Neural cell (in vitro differentiated cells): Measurements from ENCODE around the gene PLEKHA8. TPM values are rescaled to one million over a fixed set of nuclear protein-coding genes. Genes with fewer than 3 reads are reported as not detected.

Experiments used
- H2AFZ ChIP-seq: fragments of 200-600, 300-800 bp; sonication (generic), shearing (Covaris generic); 2 replicates; pipeline ENCODE4 v1.6.0; 2014; ENCODE audit warnings: low read depth, mild to moderate bottlenecking, antibody characterized with exemption, low read length, moderate library complexity
- H3F3A ChIP-seq: fragments of 200-600 bp; shearing (Covaris generic); 2 replicates; pipeline ENCODE4 v1.6.1; 2016; ENCODE audit warnings: mild to moderate bottlenecking, moderate library complexity, mixed read lengths, antibody characterized with exemption, low read length; ENCODE audit not compliant: insufficient read depth, poor library complexity, severe bottlenecking
- H3K27ac ChIP-seq: fragments of 200-600, 300-800 bp; sonication (generic), shearing (Covaris generic); 2 replicates; pipeline ENCODE4 v1.5.1; 2014; ENCODE audit warnings: mild to moderate bottlenecking, low read length, moderate library complexity
- H3K27me3 ChIP-seq: fragments of 300-800, 200-600 bp; sonication (generic), shearing (Covaris generic); 2 replicates; pipeline ENCODE4 v1.6.0; 2014; ENCODE audit warnings: mild to moderate bottlenecking, low read depth, low read length, moderate library complexity; ENCODE audit not compliant: insufficient read depth
- H3K36me3 ChIP-seq: fragments of 300-800, 200-600 bp; sonication (generic), shearing (Covaris generic); 2 replicates; pipeline ENCODE4 v1.5.1; 2014; ENCODE audit warnings: mild to moderate bottlenecking, antibody characterized with exemption, low read length, moderate library complexity; ENCODE audit not compliant: insufficient read depth
- H3K4me2 ChIP-seq: fragments of 300-800, 200-600 bp; sonication (generic), shearing (Covaris generic); 2 replicates; pipeline ENCODE4 v1.6.0; 2014; ENCODE audit warnings: mild to moderate bottlenecking, low read length
- H3K4me3 ChIP-seq: fragments of 300-800, 200-600 bp; sonication (generic), shearing (Covaris generic); 2 replicates; pipeline ENCODE4 v1.5.1; 2014; ENCODE audit warnings: mild to moderate bottlenecking, low read length, moderate library complexity
- H3K79me2 ChIP-seq: fragments of 200-600 bp; shearing (Covaris generic); replicated peaks from 2 replicates; pipeline ENCODE4 v1.6.0; 2014; ENCODE audit warnings: mild to moderate bottlenecking, low read length, moderate library complexity; ENCODE audit not compliant: insufficient read depth
- H3K9ac ChIP-seq: fragments of 300-800, 200-600 bp; sonication (generic), shearing (Covaris generic); 2 replicates; pipeline ENCODE4 v1.6.1; 2016; ENCODE audit warnings: mild to moderate bottlenecking, low read length, mixed read lengths
- H3K9me2 ChIP-seq: fragments of 200-600 bp; shearing (Covaris generic); 2 replicates; pipeline ENCODE4 v1.6.1; 2016; ENCODE audit warnings: mild to moderate bottlenecking, low read length, mixed read lengths; ENCODE audit not compliant: insufficient read depth
- H3K9me3 ChIP-seq: fragments of 200-600, 300-800 bp; sonication (generic), shearing (Covaris generic); 2 replicates; pipeline ENCODE4 v1.6.1; 2016; ENCODE audit warnings: mild to moderate bottlenecking, mixed run types, low read length, moderate library complexity, mixed read lengths
- H4K20me1 ChIP-seq: fragments of 200-600 bp; shearing (Covaris generic); 2 replicates; pipeline ENCODE4 v1.6.1; 2016; ENCODE audit warnings: mild to moderate bottlenecking, mixed run types; ENCODE audit not compliant: insufficient read depth
- CTCF ChIP-seq: fragments of 450-650 bp; IDR thresholded peaks from 2 replicates; pipeline ENCODE4 v1.5.1; 2014; ENCODE audit warnings: antibody characterized with exemption, mild to moderate bottlenecking, moderate library complexity; ENCODE audit not compliant: poor library complexity, severe bottlenecking
- EP300 ChIP-seq: fragments of 450-650 bp; conservative IDR thresholded peaks from 2 replicates; pipeline ENCODE4 v1.6.1; 2014; ENCODE audit warnings: antibody characterized with exemption, mild to moderate bottlenecking, moderate library complexity; ENCODE audit not compliant: poor library complexity, severe bottlenecking
- EZH2 ChIP-seq: fragments of 200-600, 300-800 bp; shearing (Covaris generic), sonication (generic); IDR thresholded peaks from 2 replicates; pipeline ENCODE4 v1.6.1; 2014; ENCODE audit warnings: antibody characterized with exemption, low read length, borderline replicate concordance, mild to moderate bottlenecking; ENCODE audit not compliant: insufficient read depth, poor library complexity, severe bottlenecking
- MXI1 ChIP-seq: fragments of 450-650 bp; conservative IDR thresholded peaks from 2 replicates; pipeline ENCODE4 v1.6.1; 2014; ENCODE audit warnings: antibody characterized with exemption, mild to moderate bottlenecking; ENCODE audit not compliant: poor library complexity, severe bottlenecking
- POLR2AphosphoS5 ChIP-seq: IDR thresholded peaks from 2 replicates; pipeline ENCODE4 v1.6.1; 2012
- RAD21 ChIP-seq: fragments of 450-650 bp; conservative IDR thresholded peaks from 2 replicates; pipeline ENCODE4 v1.6.1; 2014; ENCODE audit warnings: antibody characterized with exemption, mild to moderate bottlenecking, moderate library complexity
- SMC3 ChIP-seq: fragments of 450-650 bp; conservative IDR thresholded peaks from 2 replicates; pipeline ENCODE4 v1.6.1; 2014; ENCODE audit warnings: antibody characterized with exemption, mild to moderate bottlenecking, moderate library complexity; ENCODE audit not compliant: poor library complexity
- TAF1 ChIP-seq: IDR thresholded peaks from 2 replicates; pipeline ENCODE4 v1.6.1; 2012; ENCODE audit warnings: low read depth
- polyA plus RNA-seq: library from polyadenylated mRNA; depleted of rRNA; stranded (reverse); fragments of >200 nt; gene quantifications from 2 replicates; pipeline ENCODE4 v1.2.3, GENCODE V29; 2014
- TF ChIP-seq, protein P1 (sequence below): IDR thresholded peaks from 2 replicates; pipeline ENCODE4 v1.6.1; 2012; ENCODE audit warnings: borderline replicate concordance

The PLEKHA8 gene
- polyA plus RNA-seq, 1 donor from 2014 or later = 43.1 TPM

DNA sequence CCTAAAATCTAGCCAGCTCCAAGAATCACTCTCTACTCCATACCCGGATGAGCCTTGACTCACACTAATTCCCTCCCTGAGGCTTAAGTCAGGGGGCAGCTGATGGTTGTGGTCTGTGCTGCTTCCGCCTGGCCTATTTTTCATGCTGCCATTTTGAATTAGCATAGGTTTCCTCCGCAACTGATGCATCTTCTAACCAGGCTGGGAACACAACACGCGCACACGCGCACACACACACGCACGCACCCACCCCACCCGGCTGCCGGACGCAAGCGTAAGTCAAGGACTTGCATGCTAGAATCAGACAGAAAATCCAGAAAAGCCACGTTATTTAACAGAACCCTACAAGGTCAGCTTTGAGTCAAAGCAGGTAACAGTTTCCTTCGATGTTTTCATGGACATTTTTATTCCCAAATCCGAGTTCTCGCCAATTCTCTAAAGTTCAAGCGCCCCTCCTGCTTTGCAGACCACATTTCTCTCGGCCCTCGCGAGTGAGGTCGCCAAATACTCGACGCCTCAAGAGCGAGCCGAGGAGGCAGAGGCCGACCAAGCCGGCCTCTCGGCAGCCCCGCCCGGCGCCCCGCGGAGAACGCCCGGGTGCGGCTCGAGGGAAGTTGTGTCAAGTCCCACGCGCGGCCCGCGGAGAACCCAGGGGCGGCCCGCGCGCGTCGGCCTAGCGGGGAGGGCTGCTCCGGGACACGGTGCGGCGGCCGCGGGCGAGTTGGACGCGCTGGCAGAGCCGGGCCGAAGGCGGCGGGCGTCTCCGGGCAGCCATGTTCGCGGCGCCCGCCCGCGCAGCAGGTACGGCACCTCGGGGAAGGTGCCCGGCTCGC lies 39.6 kb upstream of the PLEKHA8 start:
- TF ChIP-seq CTCF (no peak), SMC3 (peak; percentile 19), EZH2 (no peak), EP300 (no peak), MXI1 (peak; percentile 23), RAD21 (no peak)
- no peaks in the 10 kb centered on the region for H3K36me3 ChIP-seq
- peak overlapping the region; percentile 77 for H3K4me2 ChIP-seq
- H3K4me3 ChIP-seq = peak overlapping the region; percentile 99
- H2AFZ ChIP-seq = peak overlapping the region; percentile 83
- H3K9me2 ChIP-seq = no peaks in the 10 kb centered on the region
- peaks cover 52% of the 10 kb centered on the region for H3K79me2 ChIP-seq
- no peaks in the 10 kb centered on the region for H3K27me3 ChIP-seq
- H3K9me3 ChIP-seq = peaks cover 3% of the 10 kb centered on the region
- peak overlapping the region; percentile 97 for H3K9ac ChIP-seq
- no peaks in the 10 kb centered on the region for H3F3A ChIP-seq
- H4K20me1 ChIP-seq = no peaks in the 10 kb centered on the region
- peak overlapping the region; percentile 90 for H3K27ac ChIP-seq

- Histone ChIP-seq H4K20me1 (no peaks in the 10 kb centered on the region), H3K79me2 (peaks cover 44% of the 10 kb centered on the region), H3K4me3 (peak within 1 kb of the TSS; percentile 99), H3K36me3 (no peaks in the 10 kb centered on the region), H3K9me3 (peaks cover 3% of the 10 kb centered on the region), H3F3A (no peaks in the 10 kb centered on the region), H2AFZ (peak within 1 kb of the TSS; percentile 83), H3K27ac (peak within 1 kb of the TSS; percentile 90), H3K27me3 (no peaks in the 10 kb centered on the region), H3K9ac (peak within 1 kb of the TSS; percentile 97), H3K9me2 (no peaks in the 10 kb centered on the region), H3K4me2 (peak within 1 kb of the TSS; percentile 77)
- TF ChIP-seq EP300 = no peak
- peak; percentile 71 for TF ChIP-seq POLR2AphosphoS5
- peak; percentile 35 for TF ChIP-seq CTCF
- no peak for TF ChIP-seq TAF1
- TF ChIP-seq EZH2 = no peak
- TF ChIP-seq RAD21 = no peak
- no peak for TF ChIP-seq MXI1
- peak; percentile 32 for TF ChIP-seq SMC3
- TF ChIP-seq, protein P1, sequence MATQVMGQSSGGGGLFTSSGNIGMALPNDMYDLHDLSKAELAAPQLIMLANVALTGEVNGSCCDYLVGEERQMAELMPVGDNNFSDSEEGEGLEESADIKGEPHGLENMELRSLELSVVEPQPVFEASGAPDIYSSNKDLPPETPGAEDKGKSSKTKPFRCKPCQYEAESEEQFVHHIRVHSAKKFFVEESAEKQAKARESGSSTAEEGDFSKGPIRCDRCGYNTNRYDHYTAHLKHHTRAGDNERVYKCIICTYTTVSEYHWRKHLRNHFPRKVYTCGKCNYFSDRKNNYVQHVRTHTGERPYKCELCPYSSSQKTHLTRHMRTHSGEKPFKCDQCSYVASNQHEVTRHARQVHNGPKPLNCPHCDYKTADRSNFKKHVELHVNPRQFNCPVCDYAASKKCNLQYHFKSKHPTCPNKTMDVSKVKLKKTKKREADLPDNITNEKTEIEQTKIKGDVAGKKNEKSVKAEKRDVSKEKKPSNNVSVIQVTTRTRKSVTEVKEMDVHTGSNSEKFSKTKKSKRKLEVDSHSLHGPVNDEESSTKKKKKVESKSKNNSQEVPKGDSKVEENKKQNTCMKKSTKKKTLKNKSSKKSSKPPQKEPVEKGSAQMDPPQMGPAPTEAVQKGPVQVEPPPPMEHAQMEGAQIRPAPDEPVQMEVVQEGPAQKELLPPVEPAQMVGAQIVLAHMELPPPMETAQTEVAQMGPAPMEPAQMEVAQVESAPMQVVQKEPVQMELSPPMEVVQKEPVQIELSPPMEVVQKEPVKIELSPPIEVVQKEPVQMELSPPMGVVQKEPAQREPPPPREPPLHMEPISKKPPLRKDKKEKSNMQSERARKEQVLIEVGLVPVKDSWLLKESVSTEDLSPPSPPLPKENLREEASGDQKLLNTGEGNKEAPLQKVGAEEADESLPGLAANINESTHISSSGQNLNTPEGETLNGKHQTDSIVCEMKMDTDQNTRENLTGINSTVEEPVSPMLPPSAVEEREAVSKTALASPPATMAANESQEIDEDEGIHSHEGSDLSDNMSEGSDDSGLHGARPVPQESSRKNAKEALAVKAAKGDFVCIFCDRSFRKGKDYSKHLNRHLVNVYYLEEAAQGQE = peak; percentile 80
These were observed 38.8 kb upstream of the PLEKHA8 start, which contains the start of gene SCRN1 for GRCh38 chr7:29989257-29989995. Gene SCRN1, minus strand, starts transcription at chr7:29989801. Its CDS starts 20,734 bp downstream, at chr7:29969067.
